ENCODE results near the gene RUNX2. TPM values are rescaled to one million over a fixed set of nuclear protein-coding genes. Genes with fewer than 3 reads are reported as not detected.
A peak's percentile ranks its signal among the peaks of the same experiment; 100 is the strongest.

RUNX2 gene
- total and polyA plus RNA-seq, 2 experiments from 2014 or later = 0.66 to 1.7 TPM

DNA sequence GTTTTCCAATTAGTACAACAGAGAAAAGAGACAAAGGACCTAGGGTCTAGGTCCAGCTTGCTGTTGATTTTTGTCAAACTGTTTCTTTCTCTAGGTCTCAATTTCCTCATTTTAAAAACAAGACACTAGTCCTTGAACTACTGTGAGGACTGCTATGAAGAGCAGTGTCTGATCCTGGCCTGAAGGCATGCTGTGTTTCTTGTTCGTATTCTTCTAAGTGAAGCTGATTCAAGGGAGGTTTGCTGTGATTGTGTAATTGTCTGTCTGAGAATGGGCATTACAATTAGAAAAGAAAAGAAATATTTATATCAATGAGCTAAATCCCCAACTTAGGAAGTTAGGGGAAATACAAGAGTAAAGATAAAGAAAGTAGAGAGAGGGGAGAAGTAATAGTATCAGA, 277.8 kb downstream of the RUNX2 start:
- ATAC-seq (no peak), DNase-seq (ENCODE audit: low spot score) (no peak)
- Mint-ChIP-seq H3K9me3 (no peaks in the 10 kb centered on the region), H3K27ac (no peak overlapping the region), H3K36me3 (ENCODE audit: low read depth) (no peaks in the 10 kb centered on the region), H3K4me1 (peaks cover 6% of the 10 kb centered on the region; the same call in 1 of the 3 replicates), H3K4me3 (no peak overlapping the region), H3K27me3 (ENCODE audit: insufficient read depth, low read depth, poor library complexity) (peaks cover 1% of the 10 kb centered on the region)
- Histone ChIP-seq H3K27ac (ENCODE audit: low read depth) (no peak overlapping the region), H3K9me2 (ENCODE audit: insufficient read depth) (no peaks in the 10 kb centered on the region), H2AFZ (no peak overlapping the region), H3K79me2 (replicated peaks; ENCODE audit: insufficient read depth) (no peaks in the 10 kb centered on the region), H3F3A (replicated peaks; ENCODE audit: low read depth) (no peaks in the 10 kb centered on the region), H4K20me1 (replicated peaks; ENCODE audit: insufficient read depth) (no peaks in the 10 kb centered on the region), H3K36me3 (ENCODE audit: insufficient read depth) (no peaks in the 10 kb centered on the region), H3K4me3 (no peak overlapping the region), H3K4me1 (ENCODE audit: insufficient read depth) (peaks cover 3% of the 10 kb centered on the region; the same call in 1 of the 2 replicates), H3K27me3 (ENCODE audit: insufficient read depth) (no peaks in the 10 kb centered on the region), H3K4me2 (no peak overlapping the region)
- TF ChIP-seq, protein P1, sequence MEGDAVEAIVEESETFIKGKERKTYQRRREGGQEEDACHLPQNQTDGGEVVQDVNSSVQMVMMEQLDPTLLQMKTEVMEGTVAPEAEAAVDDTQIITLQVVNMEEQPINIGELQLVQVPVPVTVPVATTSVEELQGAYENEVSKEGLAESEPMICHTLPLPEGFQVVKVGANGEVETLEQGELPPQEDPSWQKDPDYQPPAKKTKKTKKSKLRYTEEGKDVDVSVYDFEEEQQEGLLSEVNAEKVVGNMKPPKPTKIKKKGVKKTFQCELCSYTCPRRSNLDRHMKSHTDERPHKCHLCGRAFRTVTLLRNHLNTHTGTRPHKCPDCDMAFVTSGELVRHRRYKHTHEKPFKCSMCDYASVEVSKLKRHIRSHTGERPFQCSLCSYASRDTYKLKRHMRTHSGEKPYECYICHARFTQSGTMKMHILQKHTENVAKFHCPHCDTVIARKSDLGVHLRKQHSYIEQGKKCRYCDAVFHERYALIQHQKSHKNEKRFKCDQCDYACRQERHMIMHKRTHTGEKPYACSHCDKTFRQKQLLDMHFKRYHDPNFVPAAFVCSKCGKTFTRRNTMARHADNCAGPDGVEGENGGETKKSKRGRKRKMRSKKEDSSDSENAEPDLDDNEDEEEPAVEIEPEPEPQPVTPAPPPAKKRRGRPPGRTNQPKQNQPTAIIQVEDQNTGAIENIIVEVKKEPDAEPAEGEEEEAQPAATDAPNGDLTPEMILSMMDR (conservative IDR thresholded peaks at IDR 0.05; ENCODE audit: low read depth in 2 of 2) = no peak
- TF ChIP-seq ZNF114 (CRISPR knock-in tag; IDR thresholded peaks at IDR 0.05) (no peak), NANOG (IDR thresholded peaks at IDR 0.05; ENCODE audit: borderline replicate concordance) (no peak), POLR2AphosphoS5 (IDR thresholded peaks at IDR 0.05; ENCODE audit: low read depth) (no peak)

GRCh38 chr6:45606831-45607400, 278.8 kb downstream of the RUNX2 start:
- Histone ChIP-seq H4K20me1 (replicated peaks; ENCODE audit: insufficient read depth) (no peaks in the 10 kb centered on the region), H3K4me3 (no peak overlapping the region), H3K4me2 (no peak overlapping the region), H3K9me2 (ENCODE audit: insufficient read depth) (no peaks in the 10 kb centered on the region), H2AFZ (peak overlapping the region; percentile 91), H3K36me3 (ENCODE audit: insufficient read depth) (no peaks in the 10 kb centered on the region), H3K4me1 (ENCODE audit: insufficient read depth) (peaks cover 3% of the 10 kb centered on the region; the same call in 1 of the 2 replicates), H3K27ac (ENCODE audit: low read depth) (no peak overlapping the region), H3K27me3 (ENCODE audit: insufficient read depth) (no peaks in the 10 kb centered on the region), H3F3A (replicated peaks; ENCODE audit: low read depth) (no peaks in the 10 kb centered on the region), H3K79me2 (replicated peaks; ENCODE audit: insufficient read depth) (no peaks in the 10 kb centered on the region)
- no peak for DNase-seq (ENCODE audit: low spot score)
- H3K27me3 Mint-ChIP-seq (ENCODE audit: insufficient read depth, low read depth, poor library complexity) = peaks cover 1% of the 10 kb centered on the region
- peak; percentile 31; the same call in 1 of the 3 replicates for ATAC-seq
- peaks cover 6% of the 10 kb centered on the region; the same call in 1 of the 3 replicates for H3K4me1 Mint-ChIP-seq
- no peak overlapping the region; the same call in 1 of the 2 replicates for H3K27ac Mint-ChIP-seq
- no peaks in the 10 kb centered on the region for H3K36me3 Mint-ChIP-seq (ENCODE audit: low read depth)
- H3K9me3 Mint-ChIP-seq = no peaks in the 10 kb centered on the region
- no peak for TF ChIP-seq REST (IDR thresholded peaks at IDR 0.05; ENCODE audit: unreplicated experiment)
- TF ChIP-seq, protein P1 (conservative IDR thresholded peaks at IDR 0.05; ENCODE audit: low read depth in 2 of 2) = no peak
- no peak for TF ChIP-seq EZH2phosphoT487 (IDR thresholded peaks at IDR 0.05; ENCODE audit: unreplicated experiment)
- no peak overlapping the region for H3K4me3 Mint-ChIP-seq
